Vagina (tissue), 2 donors: ENCODE results near the gene TMTC2. TPM values are rescaled to one million over a fixed set of nuclear protein-coding genes. Genes with fewer than 3 reads are reported as not detected.

Source experiments
- DNase-seq, 2 donors: peaks; one replicate each; pipeline ENCODE4 v3.0.0-alpha.2; 2017; ENCODE audit errors: extremely low spot score in 2 of 2
- H3K27ac ChIP-seq: fragments of 200-600 bp; sonication (generic); one replicate; pipeline ENCODE4 v1.5.1; 2019
- H3K27me3 ChIP-seq: fragments of 200-600 bp; sonication (generic); one replicate; pipeline ENCODE4 v1.5.1; 2019
- H3K36me3 ChIP-seq, 2 donors: fragments of 200-600 bp; sonication (generic); one replicate each; pipeline ENCODE4 v1.5.1; 2017 to 2019
- H3K4me1 ChIP-seq: fragments of 200-600 bp; sonication (generic); one replicate; pipeline ENCODE4 v1.5.1; 2019
- H3K4me3 ChIP-seq, 2 donors: fragments of 200-600 bp; sonication (generic); 1 replicate in 1 of 2; 2 replicates in 1 of 2; pipeline ENCODE4 v1.5.1; 2016 to 2019
- H3K9me3 ChIP-seq: fragments of 200-600 bp; sonication (generic); one replicate; pipeline ENCODE4 v1.5.1; 2019
- CTCF ChIP-seq, 3 experiments: fragments of 450-650 bp in 2 of 3; fragments of 200-600 bp in 1 of 3; sonication (generic) in 1 of 3; IDR thresholded peaks; one replicate each; pipeline ENCODE4 v1.5.1; 2017 to 2019; ENCODE audit warnings: antibody characterized with exemption in 3 of 3, mild to moderate bottlenecking in 2 of 3, moderate library complexity in 2 of 3
- POLR2A ChIP-seq, 2 donors: fragments of 450-650 bp; IDR thresholded peaks; one replicate each; pipeline ENCODE4 v1.6.1; 2017; ENCODE audit warnings: antibody characterized with exemption in 2 of 2, mild to moderate bottlenecking in 2 of 2, moderate library complexity in 2 of 2
- POLR2AphosphoS5 ChIP-seq, 2 donors: sonication (generic); formaldehyde crosslinking; IDR thresholded peaks; one replicate each; pipeline ENCODE4 v1.9.0; 2017; ENCODE audit warnings: antibody characterized with exemption in 2 of 2, mild to moderate bottlenecking in 2 of 2, low read depth in 1 of 2; ENCODE audit not compliant: insufficient read depth in 1 of 2
- intact Hi-C: fragments of 100-400 bp; cut with DNase I; formaldehyde crosslinking; loops from one replicate; pipeline ENCODE4 v1.15.1; 2023
- total RNA-seq: library from RNA; depleted of rRNA; stranded (reverse); fragments of >200 nt; gene quantifications from one replicate; pipeline ENCODE4 v1.2.3, GENCODE V29; 2016

Gene TMTC2
- total RNA-seq, 1 donor from 2014 or later: 15.5 TPM

GRCh38 chr12:83156815-83157214 lies 470.1 kb downstream of the TMTC2 start:
- DNase-seq: no peak
- Histone ChIP-seq H3K4me3 (no peak overlapping the region), H3K27ac (no peak overlapping the region), H3K4me1 (no peaks in the 10 kb centered on the region), H3K27me3 (no peaks in the 10 kb centered on the region), H3K9me3 (no peaks in the 10 kb centered on the region), H3K36me3 (no peaks in the 10 kb centered on the region)
- intact Hi-C loops: no loop called here
- TF ChIP-seq POLR2A (IDR thresholded peaks at IDR 0.05) (no peak), POLR2AphosphoS5 (IDR thresholded peaks at IDR 0.05; ENCODE audit: insufficient read depth in 1 of 2, low read depth in 1 of 2) (no peak), CTCF (IDR thresholded peaks at IDR 0.05) (no peak)

GRCh38 chr12:83157604-83158003 lies 470.9 kb downstream of the TMTC2 start:
- no peak for DNase-seq
- Histone ChIP-seq H3K4me1 (no peaks in the 10 kb centered on the region), H3K36me3 (no peaks in the 10 kb centered on the region), H3K27ac (no peak overlapping the region), H3K27me3 (no peaks in the 10 kb centered on the region), H3K9me3 (no peaks in the 10 kb centered on the region), H3K4me3 (no peak overlapping the region)
- intact Hi-C loops: no loop called here
- TF ChIP-seq CTCF (IDR thresholded peaks at IDR 0.05) (no peak), POLR2A (IDR thresholded peaks at IDR 0.05) (no peak), POLR2AphosphoS5 (IDR thresholded peaks at IDR 0.05; ENCODE audit: insufficient read depth in 1 of 2, low read depth in 1 of 2) (no peak)

- intact Hi-C loops: no loop called here
- TF ChIP-seq POLR2A (IDR thresholded peaks at IDR 0.05): no peak
- no peak for TF ChIP-seq POLR2AphosphoS5 (IDR thresholded peaks at IDR 0.05; ENCODE audit: insufficient read depth in 1 of 2, low read depth in 1 of 2)
- no peak for TF ChIP-seq CTCF (IDR thresholded peaks at IDR 0.05)
These were observed 472.0 kb downstream of the TMTC2 start for GRCh38 chr12:83158613-83159207.

GRCh38 chr12:83161456-83161855 lies 474.8 kb downstream of the TMTC2 start:
- intact Hi-C loops: no loop called here
- Histone ChIP-seq H3K4me1 (no peaks in the 10 kb centered on the region), H3K27ac (no peak overlapping the region), H3K27me3 (no peaks in the 10 kb centered on the region), H3K36me3 (no peaks in the 10 kb centered on the region), H3K4me3 (no peak overlapping the region), H3K9me3 (no peaks in the 10 kb centered on the region)
- no peak for DNase-seq
- no peak for TF ChIP-seq POLR2A (IDR thresholded peaks at IDR 0.05)
- TF ChIP-seq CTCF (IDR thresholded peaks at IDR 0.05): no peak
- TF ChIP-seq POLR2AphosphoS5 (IDR thresholded peaks at IDR 0.05; ENCODE audit: insufficient read depth in 1 of 2, low read depth in 1 of 2): no peak

More at GRCh38 chr12:83158613-83159207, 472.0 kb downstream of the TMTC2 start:
- Histone ChIP-seq H3K27me3 (no peaks in the 10 kb centered on the region), H3K4me3 (no peak overlapping the region), H3K27ac (no peak overlapping the region), H3K4me1 (no peaks in the 10 kb centered on the region), H3K9me3 (no peaks in the 10 kb centered on the region), H3K36me3 (no peaks in the 10 kb centered on the region)
- no peak for DNase-seq

- H3K4me3 ChIP-seq: no peak overlapping the region
- intact Hi-C loops: no loop called here
- H3K4me1 ChIP-seq: no peaks in the 10 kb centered on the region
- TF ChIP-seq POLR2A (IDR thresholded peaks at IDR 0.05) (no peak), CTCF (IDR thresholded peaks at IDR 0.05) (no peak), POLR2AphosphoS5 (IDR thresholded peaks at IDR 0.05; ENCODE audit: insufficient read depth in 1 of 2, low read depth in 1 of 2) (no peak)
- no peaks in the 10 kb centered on the region for H3K36me3 ChIP-seq
- H3K27ac ChIP-seq: no peak overlapping the region
- H3K9me3 ChIP-seq: no peaks in the 10 kb centered on the region
- DNase-seq: no peak
- no peaks in the 10 kb centered on the region for H3K27me3 ChIP-seq
These were observed 482.0 kb downstream of the TMTC2 start for GRCh38 chr12:83168751-83169150.
